Measurements from ENCODE around the gene GALNT2. TPM values are rescaled to one million over a fixed set of nuclear protein-coding genes. Genes with fewer than 3 reads are reported as not detected.

Gene GALNT2
- total and polyA plus RNA-seq, 4 donors: 47.5 to 182 (median 114) TPM

DNA sequence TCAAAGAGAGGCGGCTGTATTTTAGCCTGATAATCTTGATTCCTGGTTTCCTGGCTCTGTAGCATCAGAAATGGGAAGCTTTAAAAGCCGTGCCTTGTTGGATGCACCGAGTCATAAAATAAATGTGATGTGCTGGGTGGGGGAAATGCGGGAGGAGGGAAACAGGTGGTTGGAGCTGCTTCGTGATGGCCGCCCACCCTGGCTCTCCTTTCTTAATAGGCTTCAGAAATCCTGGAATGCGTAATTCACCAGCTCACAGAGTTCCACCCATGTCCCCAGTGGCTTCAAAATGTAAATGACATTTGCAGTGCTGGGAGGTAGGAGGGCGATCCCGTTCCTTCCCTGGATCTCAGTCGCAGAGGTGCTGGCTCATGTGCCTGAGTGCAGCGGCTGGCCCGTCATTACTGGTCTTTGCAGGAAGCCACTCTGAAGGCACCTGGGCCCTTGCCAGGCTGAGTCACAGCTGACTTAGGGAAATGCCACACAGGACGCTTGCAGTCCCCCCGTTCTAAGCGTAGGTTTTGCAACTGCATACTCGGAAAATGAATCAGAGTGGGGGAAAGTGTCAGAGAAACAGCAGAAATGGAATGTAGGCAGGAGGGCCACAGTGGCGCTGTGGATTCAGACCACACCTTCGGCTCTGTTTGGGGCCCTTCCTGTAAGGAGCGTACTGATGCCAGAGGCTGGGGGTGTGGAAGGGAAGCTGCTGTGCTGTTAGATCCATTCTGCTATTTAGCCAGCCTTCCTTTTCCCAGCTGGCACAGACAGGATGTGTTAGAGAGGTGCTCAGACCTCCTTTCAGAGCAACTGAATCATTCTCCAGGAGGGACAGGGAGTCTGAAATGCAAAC, 37.6 kb downstream of the GALNT2 start:
- Histone ChIP-seq H3K27ac (ENCODE audit: low read depth in 1 of 2, low read length in 2 of 2) (peak overlapping the region; percentile 81 to 98), H3K36me3 (ENCODE audit: control insufficient read depth in 4 of 4, insufficient read depth in 3 of 4, low read depth in 1 of 4, low read length in 3 of 4) (no peaks in the 10 kb centered on the region), H3K4me3 (ENCODE audit: low read depth in 1 of 3, low read length in 3 of 3) (no peak overlapping the region), H3K27me3 (ENCODE audit: control insufficient read depth in 4 of 4, insufficient read depth in 4 of 4, low read length in 3 of 4) (no peaks in the 10 kb centered on the region), H3K4me1 (ENCODE audit: control insufficient read depth in 4 of 4, insufficient read depth in 4 of 4, low read length in 3 of 4) (peaks cover 24 to 61% (median 54%) of the 10 kb centered on the region in 4 donors), H3K9me3 (ENCODE audit: control insufficient read depth in 4 of 4, low read length in 3 of 4) (no peaks in the 10 kb centered on the region), H3K9ac (ENCODE audit: low read depth in 1 of 2, low read length in 2 of 2) (peak overlapping the region; percentile 10 to 11)
- 28% methylated on average over 19 of the region's 19 CpGs for WGBS
- TF ChIP-seq YY1 (IDR thresholded peaks at IDR 0.05) (peak; percentile 87), FOXA1 (IDR thresholded peaks at IDR 0.05) (peak; percentile 68), GABPA (IDR thresholded peaks at IDR 0.05 in 1 of 2, conservative IDR thresholded peaks at IDR 0.05 in 1 of 2) (no peak), SP1 (IDR thresholded peaks at IDR 0.05) (peak; percentile 49), TAF1 (conservative IDR thresholded peaks at IDR 0.05) (no peak), RXRA (IDR thresholded peaks at IDR 0.05) (peak; percentile 32 to 88), HNF4A (conservative IDR thresholded peaks at IDR 0.05) (peak in 1 of 2 donors; percentile 70), RAD21 (IDR thresholded peaks at IDR 0.05) (peak; percentile 57 to 62), HNF4G (IDR thresholded peaks at IDR 0.05) (no peak), JUND (IDR thresholded peaks at IDR 0.05) (peak; percentile 88 to 91), NR2F2 (IDR thresholded peaks at IDR 0.05) (no peak), FOXA2 (IDR thresholded peaks at IDR 0.05) (peak; percentile 43), EGR1 (IDR thresholded peaks at IDR 0.05; ENCODE audit: low read depth in 2 of 2) (peak in 1 of 2 donors; percentile 57)
- TF ChIP-seq, protein P1, sequence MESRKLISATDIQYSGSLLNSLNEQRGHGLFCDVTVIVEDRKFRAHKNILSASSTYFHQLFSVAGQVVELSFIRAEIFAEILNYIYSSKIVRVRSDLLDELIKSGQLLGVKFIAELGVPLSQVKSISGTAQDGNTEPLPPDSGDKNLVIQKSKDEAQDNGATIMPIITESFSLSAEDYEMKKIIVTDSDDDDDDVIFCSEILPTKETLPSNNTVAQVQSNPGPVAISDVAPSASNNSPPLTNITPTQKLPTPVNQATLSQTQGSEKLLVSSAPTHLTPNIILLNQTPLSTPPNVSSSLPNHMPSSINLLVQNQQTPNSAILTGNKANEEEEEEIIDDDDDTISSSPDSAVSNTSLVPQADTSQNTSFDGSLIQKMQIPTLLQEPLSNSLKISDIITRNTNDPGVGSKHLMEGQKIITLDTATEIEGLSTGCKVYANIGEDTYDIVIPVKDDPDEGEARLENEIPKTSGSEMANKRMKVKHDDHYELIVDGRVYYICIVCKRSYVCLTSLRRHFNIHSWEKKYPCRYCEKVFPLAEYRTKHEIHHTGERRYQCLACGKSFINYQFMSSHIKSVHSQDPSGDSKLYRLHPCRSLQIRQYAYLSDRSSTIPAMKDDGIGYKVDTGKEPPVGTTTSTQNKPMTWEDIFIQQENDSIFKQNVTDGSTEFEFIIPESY (IDR thresholded peaks at IDR 0.05): peak; percentile 50
- TF ChIP-seq, protein P2, sequence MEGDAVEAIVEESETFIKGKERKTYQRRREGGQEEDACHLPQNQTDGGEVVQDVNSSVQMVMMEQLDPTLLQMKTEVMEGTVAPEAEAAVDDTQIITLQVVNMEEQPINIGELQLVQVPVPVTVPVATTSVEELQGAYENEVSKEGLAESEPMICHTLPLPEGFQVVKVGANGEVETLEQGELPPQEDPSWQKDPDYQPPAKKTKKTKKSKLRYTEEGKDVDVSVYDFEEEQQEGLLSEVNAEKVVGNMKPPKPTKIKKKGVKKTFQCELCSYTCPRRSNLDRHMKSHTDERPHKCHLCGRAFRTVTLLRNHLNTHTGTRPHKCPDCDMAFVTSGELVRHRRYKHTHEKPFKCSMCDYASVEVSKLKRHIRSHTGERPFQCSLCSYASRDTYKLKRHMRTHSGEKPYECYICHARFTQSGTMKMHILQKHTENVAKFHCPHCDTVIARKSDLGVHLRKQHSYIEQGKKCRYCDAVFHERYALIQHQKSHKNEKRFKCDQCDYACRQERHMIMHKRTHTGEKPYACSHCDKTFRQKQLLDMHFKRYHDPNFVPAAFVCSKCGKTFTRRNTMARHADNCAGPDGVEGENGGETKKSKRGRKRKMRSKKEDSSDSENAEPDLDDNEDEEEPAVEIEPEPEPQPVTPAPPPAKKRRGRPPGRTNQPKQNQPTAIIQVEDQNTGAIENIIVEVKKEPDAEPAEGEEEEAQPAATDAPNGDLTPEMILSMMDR (IDR thresholded peaks at IDR 0.05; ENCODE audit: low read depth, low read length, missing input control): no peak
- TF ChIP-seq, protein P3, sequence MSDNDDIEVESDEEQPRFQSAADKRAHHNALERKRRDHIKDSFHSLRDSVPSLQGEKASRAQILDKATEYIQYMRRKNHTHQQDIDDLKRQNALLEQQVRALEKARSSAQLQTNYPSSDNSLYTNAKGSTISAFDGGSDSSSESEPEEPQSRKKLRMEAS (IDR thresholded peaks at IDR 0.05): peak; percentile 92
- TF ChIP-seq, protein P4, sequence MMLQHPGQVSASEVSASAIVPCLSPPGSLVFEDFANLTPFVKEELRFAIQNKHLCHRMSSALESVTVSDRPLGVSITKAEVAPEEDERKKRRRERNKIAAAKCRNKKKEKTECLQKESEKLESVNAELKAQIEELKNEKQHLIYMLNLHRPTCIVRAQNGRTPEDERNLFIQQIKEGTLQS (IDR thresholded peaks at IDR 0.05): no peak
- TF ChIP-seq, protein P5, sequence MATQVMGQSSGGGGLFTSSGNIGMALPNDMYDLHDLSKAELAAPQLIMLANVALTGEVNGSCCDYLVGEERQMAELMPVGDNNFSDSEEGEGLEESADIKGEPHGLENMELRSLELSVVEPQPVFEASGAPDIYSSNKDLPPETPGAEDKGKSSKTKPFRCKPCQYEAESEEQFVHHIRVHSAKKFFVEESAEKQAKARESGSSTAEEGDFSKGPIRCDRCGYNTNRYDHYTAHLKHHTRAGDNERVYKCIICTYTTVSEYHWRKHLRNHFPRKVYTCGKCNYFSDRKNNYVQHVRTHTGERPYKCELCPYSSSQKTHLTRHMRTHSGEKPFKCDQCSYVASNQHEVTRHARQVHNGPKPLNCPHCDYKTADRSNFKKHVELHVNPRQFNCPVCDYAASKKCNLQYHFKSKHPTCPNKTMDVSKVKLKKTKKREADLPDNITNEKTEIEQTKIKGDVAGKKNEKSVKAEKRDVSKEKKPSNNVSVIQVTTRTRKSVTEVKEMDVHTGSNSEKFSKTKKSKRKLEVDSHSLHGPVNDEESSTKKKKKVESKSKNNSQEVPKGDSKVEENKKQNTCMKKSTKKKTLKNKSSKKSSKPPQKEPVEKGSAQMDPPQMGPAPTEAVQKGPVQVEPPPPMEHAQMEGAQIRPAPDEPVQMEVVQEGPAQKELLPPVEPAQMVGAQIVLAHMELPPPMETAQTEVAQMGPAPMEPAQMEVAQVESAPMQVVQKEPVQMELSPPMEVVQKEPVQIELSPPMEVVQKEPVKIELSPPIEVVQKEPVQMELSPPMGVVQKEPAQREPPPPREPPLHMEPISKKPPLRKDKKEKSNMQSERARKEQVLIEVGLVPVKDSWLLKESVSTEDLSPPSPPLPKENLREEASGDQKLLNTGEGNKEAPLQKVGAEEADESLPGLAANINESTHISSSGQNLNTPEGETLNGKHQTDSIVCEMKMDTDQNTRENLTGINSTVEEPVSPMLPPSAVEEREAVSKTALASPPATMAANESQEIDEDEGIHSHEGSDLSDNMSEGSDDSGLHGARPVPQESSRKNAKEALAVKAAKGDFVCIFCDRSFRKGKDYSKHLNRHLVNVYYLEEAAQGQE (IDR thresholded peaks at IDR 0.05): peak; percentile 31
- no peak for DNase-seq (ENCODE audit: low spot score)
